B cell (primary cell): Measurements from ENCODE around the gene RARA. TPM values are rescaled to one million over a fixed set of nuclear protein-coding genes. Genes with fewer than 3 reads are reported as not detected.
"Not testable (repeated sequence)": the region's sequence is repeated elsewhere in the genome, so short reads cannot be mapped to it uniquely, and the experiment has no call there.

ENCODE experiments used
- ATAC-seq: fragments of 200-7000 bp; cut with Tn5 transposase; one replicate; pipeline ENCODE4 v1.10.0; 2021; ENCODE audit warnings: low read depth, mild to moderate bottlenecking, moderate number of reproducible peaks, moderate library complexity
- CTCF ChIA-PET: fragments of 350-600 bp; sonication (Branson Sonifier 250); formaldehyde crosslinking; loops from one replicate; lab custom pipeline; 2021; ENCODE audit warnings: antibody characterized with exemption, inconsistent platforms; lab: Charles Lee
- POLR2A ChIA-PET: fragments of 350-600 bp; sonication (Branson Sonifier 250); formaldehyde crosslinking; loops from one replicate; lab custom pipeline; 2021; ENCODE audit warnings: antibody characterized with exemption; lab: Charles Lee
- DNase-seq: peaks from one replicate; pipeline ENCODE4 v3.0.0; 2013
- H2AFZ ChIP-seq: 2 replicates; pipeline ENCODE4 v1.6.1; 2012; ENCODE audit warnings: mild to moderate bottlenecking, low read depth, low read length; ENCODE audit not compliant: insufficient read depth, poor library complexity, severe bottlenecking
- H3K27ac ChIP-seq, 2 donors: 1 replicate in 1 of 2; 2 replicates in 1 of 2; pipeline ENCODE4 v1.5.1; 2012 to 2013; ENCODE audit warnings: low read length in 2 of 2, mild to moderate bottlenecking in 2 of 2, moderate library complexity in 1 of 2
- H3K27me3 ChIP-seq, 4 experiments: fragments of 200-600 bp in 1 of 4; sonication (generic) in 1 of 4; replicated peaks in 1 of 4; 1 replicate in 2 of 4; 2 replicates in 2 of 4; pipeline versions ENCODE4 v1.6.1 to v1.7.0; 2013 to 2016; ENCODE audit warnings: low read length in 3 of 4, mild to moderate bottlenecking in 2 of 4, mixed read lengths in 1 of 4, moderate library complexity in 1 of 4; ENCODE audit not compliant: insufficient read depth in 4 of 4, control insufficient read depth in 3 of 4; ENCODE audit errors: control extremely low read depth in 1 of 4
- H3K36me3 ChIP-seq, 2 experiments: replicated peaks in 1 of 2; 1 replicate in 1 of 2; 2 replicates in 1 of 2; pipeline versions ENCODE4 v1.6.1 to v1.7.1; 2013; ENCODE audit warnings: low read length in 1 of 2; ENCODE audit not compliant: insufficient read depth in 2 of 2, control insufficient read depth in 1 of 2; ENCODE audit errors: control extremely low read depth in 1 of 2, extremely low read depth in 1 of 2
- H3K4me1 ChIP-seq, 2 donors: fragments of 200-600 bp in 1 of 2; sonication (generic) in 1 of 2; 1 replicate in 1 of 2; 2 replicates in 1 of 2; pipeline versions ENCODE4 v1.5.1 to v1.6.1; 2013 to 2017; ENCODE audit warnings: low read length in 2 of 2; ENCODE audit not compliant: control insufficient read depth in 2 of 2, insufficient read depth in 2 of 2
- H3K4me2 ChIP-seq: replicated peaks from 2 replicates; pipeline ENCODE3; 2012; ENCODE audit warnings: mild to moderate bottlenecking, low read depth, low read length; ENCODE audit not compliant: poor library complexity, severe bottlenecking
- H3K4me3 ChIP-seq, 5 experiments: fragments of 200-600 bp in 1 of 5; sonication (generic) in 1 of 5; 1 replicate in 3 of 5; 2 replicates in 2 of 5; pipeline versions ENCODE4 v1.5.1 to v1.7.0; 2011 to 2016; ENCODE audit warnings: low read length in 4 of 5, mild to moderate bottlenecking in 4 of 5, low read depth in 2 of 5, control low read depth in 1 of 5, moderate library complexity in 1 of 5; ENCODE audit not compliant: insufficient read depth in 1 of 5; ENCODE audit errors: control extremely low read depth in 1 of 5, extremely low read depth in 1 of 5
- H3K79me2 ChIP-seq: fragments of 200-600 bp; sonication (generic); one replicate; pipeline ENCODE4 v1.6.0; 2016; ENCODE audit warnings: low read length; ENCODE audit not compliant: control insufficient read depth, insufficient read depth
- H3K9ac ChIP-seq: fragments of 200-600 bp; sonication (generic); 2 replicates; pipeline ENCODE4 v1.6.1; 2017; ENCODE audit warnings: mild to moderate bottlenecking, low read length, moderate library complexity
- H3K9me3 ChIP-seq, 3 donors: one replicate each; pipeline versions ENCODE4 v1.6.1 to v1.7.1; 2013; ENCODE audit warnings: low read length in 2 of 3; ENCODE audit not compliant: control insufficient read depth in 2 of 3, insufficient read depth in 1 of 3; ENCODE audit errors: control extremely low read depth in 1 of 3
- H4K20me1 ChIP-seq: 2 replicates; pipeline ENCODE4 v1.6.0; 2012; ENCODE audit warnings: mild to moderate bottlenecking, low read length; ENCODE audit not compliant: insufficient read depth, control insufficient read depth, poor library complexity, severe bottlenecking
- H3K27ac Mint-ChIP-seq: one replicate; pipeline ENCODE4 v1.8.0; 2021; ENCODE audit warnings: mixed read lengths
- H3K27me3 Mint-ChIP-seq: one replicate; pipeline ENCODE4 v1.8.0; 2021; ENCODE audit warnings: mixed read lengths
- H3K4me1 Mint-ChIP-seq: one replicate; pipeline ENCODE4 v1.8.0; 2021; ENCODE audit warnings: mixed read lengths
- H3K4me3 Mint-ChIP-seq: one replicate; pipeline ENCODE4 v1.8.0; 2021; ENCODE audit warnings: mixed read lengths
- H3K9me3 Mint-ChIP-seq: one replicate; pipeline ENCODE4 v1.8.0; 2022; ENCODE audit warnings: mixed read lengths; ENCODE audit not compliant: insufficient read depth
- EZH2 ChIP-seq: IDR thresholded peaks from 2 replicates; pipeline ENCODE4 v1.6.1; 2012; ENCODE audit warnings: borderline replicate concordance, low read depth, mild to moderate bottlenecking, moderate library complexity, low read length; ENCODE audit not compliant: insufficient read depth, poor library complexity, severe bottlenecking
- whole genome bisulfite sequencing: methylation state at CpG from one replicate; pipeline ENCODE4 v1.1.5; 2013; ENCODE audit warnings: missing lambda C conversion rate; ENCODE audit not compliant: insufficient coverage; 5-methylcytosine and 5-hydroxymethylcytosine counted together
- intact Hi-C: fragments of 100-400 bp; cut with micrococcal nuclease; formaldehyde crosslinking; loops from one replicate; pipeline ENCODE4 v1.10.0; 2022
- polyA plus RNA-seq: library from polyadenylated mRNA; depleted of rRNA; stranded (reverse); fragments of >200 nt; gene quantifications from 2 replicates; pipeline ENCODE4 v1.2.3, GENCODE V29; 2012
- total RNA-seq, 2 donors: library from RNA; stranded (reverse); fragments of 120-200 nt in 1 of 2; gene quantifications; 1 replicate in 1 of 2; 2 replicates in 1 of 2; pipeline versions ENCODE4 v1.2.3 to v1.2.4, GENCODE V29; 2013 to 2022
- TF ChIP-seq, protein P1 (sequence below): fragments of 200-600 bp; IDR thresholded peaks from one replicate; pipeline ENCODE4 v1.8.0; 2022; ENCODE audit warnings: antibody characterized with exemption, mild to moderate bottlenecking

Gene RARA
- total and polyA plus RNA-seq, 2 donors (not counting 1 experiment from before 2014, with no cell fraction given), result 20.7 to 86.2 TPM

- H3K4me1 ChIP-seq, result no peaks in the 10 kb centered on the region
- no peak overlapping the region for H3K4me3 ChIP-seq
- no peak overlapping the region for H2AFZ ChIP-seq
- no peak overlapping the region for H3K27ac ChIP-seq
- no peak overlapping the region for H3K9ac ChIP-seq
- no peak overlapping the region for H3K27ac Mint-ChIP-seq
- H3K9me3 Mint-ChIP-seq, result no peaks in the 10 kb centered on the region
- no peak overlapping the region for H3K4me2 ChIP-seq
- H3K27me3 ChIP-seq, result peaks cover 0 to 3% (median 0%) of the 10 kb centered on the region in 4 experiments
- CTCF ChIA-PET, result interaction anchor here (1.0 to 1.5 kb wide), 2 partner anchors 43 to 160 kb away, joined by 3 to 4 read pairs; no protein-coding TSS in a partner anchor
- ATAC-seq (no peak), DNase-seq (no peak)
- intact Hi-C loops, result no loop called here
- peaks cover 4% of the 10 kb centered on the region for H3K4me1 Mint-ChIP-seq
- peaks cover 0 to 8% (median 0%) of the 10 kb centered on the region in 3 donors for H3K9me3 ChIP-seq
- H3K4me3 Mint-ChIP-seq, result no peak overlapping the region
- no peaks in the 10 kb centered on the region for H3K36me3 ChIP-seq
- TF ChIP-seq, protein P1, sequence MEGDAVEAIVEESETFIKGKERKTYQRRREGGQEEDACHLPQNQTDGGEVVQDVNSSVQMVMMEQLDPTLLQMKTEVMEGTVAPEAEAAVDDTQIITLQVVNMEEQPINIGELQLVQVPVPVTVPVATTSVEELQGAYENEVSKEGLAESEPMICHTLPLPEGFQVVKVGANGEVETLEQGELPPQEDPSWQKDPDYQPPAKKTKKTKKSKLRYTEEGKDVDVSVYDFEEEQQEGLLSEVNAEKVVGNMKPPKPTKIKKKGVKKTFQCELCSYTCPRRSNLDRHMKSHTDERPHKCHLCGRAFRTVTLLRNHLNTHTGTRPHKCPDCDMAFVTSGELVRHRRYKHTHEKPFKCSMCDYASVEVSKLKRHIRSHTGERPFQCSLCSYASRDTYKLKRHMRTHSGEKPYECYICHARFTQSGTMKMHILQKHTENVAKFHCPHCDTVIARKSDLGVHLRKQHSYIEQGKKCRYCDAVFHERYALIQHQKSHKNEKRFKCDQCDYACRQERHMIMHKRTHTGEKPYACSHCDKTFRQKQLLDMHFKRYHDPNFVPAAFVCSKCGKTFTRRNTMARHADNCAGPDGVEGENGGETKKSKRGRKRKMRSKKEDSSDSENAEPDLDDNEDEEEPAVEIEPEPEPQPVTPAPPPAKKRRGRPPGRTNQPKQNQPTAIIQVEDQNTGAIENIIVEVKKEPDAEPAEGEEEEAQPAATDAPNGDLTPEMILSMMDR, result no peak
- no peak for TF ChIP-seq EZH2
- H3K27me3 Mint-ChIP-seq, result no peaks in the 10 kb centered on the region
- POLR2A ChIA-PET, result no interaction called here
- 100% methylated on average over 1 of the region's 2 CpGs for WGBS
- H3K79me2 ChIP-seq, result no peaks in the 10 kb centered on the region
- H4K20me1 ChIP-seq, result no peaks in the 10 kb centered on the region
Measured at GRCh38 chr17:40372031-40372430, 63.1 kb downstream of the RARA start.

- 85% methylated on average over 2 of the region's 4 CpGs for WGBS
- H3K27ac ChIP-seq, H3K4me3 Mint-ChIP-seq, H3K27me3 ChIP-seq, DNase-seq, H3K4me1 ChIP-seq, H4K20me1 ChIP-seq, H3K36me3 ChIP-seq, H3K4me1 Mint-ChIP-seq, H2AFZ ChIP-seq, H3K27me3 Mint-ChIP-seq, H3K9ac ChIP-seq, ATAC-seq, intact Hi-C loops, H3K4me2 ChIP-seq, H3K79me2 ChIP-seq, H3K4me3 ChIP-seq, H3K27ac Mint-ChIP-seq, H3K9me3 Mint-ChIP-seq: not testable (repeated sequence)
- CTCF ChIA-PET, result interaction anchor here (1.0 to 1.5 kb wide), 2 partner anchors 43 to 160 kb away, joined by 3 to 4 read pairs; no protein-coding TSS in a partner anchor
- POLR2A ChIA-PET, result interaction anchor here (0.6 kb wide), 1 partner anchor 1893 kb away, joined by 4 read pairs; no protein-coding TSS in a partner anchor
- peaks cover 0 to 11% (median 0%) of the 10 kb centered on the region in 3 donors for H3K9me3 ChIP-seq
Measured at GRCh38 chr17:40372644-40373043, 63.7 kb downstream of the RARA start.
